Subcutaneous abdominal adipose tissue (tissue), 5 donors: Measurements from ENCODE around the gene CLN6.

ENCODE experiments used
- H3K27ac ChIP-seq: one replicate; pipeline ENCODE4 v1.7.0; 2013; ENCODE audit warnings: low read depth, mild to moderate bottlenecking, inconsistent platforms, low read length, moderate library complexity
- H3K27me3 ChIP-seq, 5 donors: one replicate each; pipeline ENCODE4 v1.7.0; 2013; ENCODE audit warnings: low read length in 5 of 5, inconsistent platforms in 1 of 5; ENCODE audit not compliant: control insufficient read depth in 5 of 5, insufficient read depth in 4 of 5
- H3K36me3 ChIP-seq, 5 donors: one replicate each; pipeline ENCODE4 v1.7.0; 2013; ENCODE audit warnings: low read length in 5 of 5; ENCODE audit not compliant: control insufficient read depth in 5 of 5, insufficient read depth in 5 of 5
- H3K4me1 ChIP-seq, 5 donors: one replicate each; pipeline ENCODE4 v1.7.0; 2013; ENCODE audit warnings: low read length in 5 of 5, mild to moderate bottlenecking in 3 of 5, moderate library complexity in 1 of 5; ENCODE audit not compliant: control insufficient read depth in 5 of 5, insufficient read depth in 5 of 5
- H3K4me3 ChIP-seq, 5 donors: one replicate each; pipeline ENCODE4 v1.7.0; 2013; ENCODE audit warnings: low read length in 5 of 5, low read depth in 1 of 5
- H3K9ac ChIP-seq, 5 donors: one replicate each; pipeline ENCODE4 v1.7.0; 2013; ENCODE audit warnings: low read length in 5 of 5, mild to moderate bottlenecking in 4 of 5, moderate library complexity in 3 of 5
- H3K9me3 ChIP-seq, 5 donors: one replicate each; pipeline ENCODE4 v1.7.0; 2013; ENCODE audit warnings: low read length in 5 of 5; ENCODE audit not compliant: control insufficient read depth in 5 of 5
- donor health status: healthy.
- donor health status: healthy.
- donor health status: healthy.
- donor health status: healthy.
- donor health status: healthy.

Gene CLN6

GRCh38 chr15:68271854-68272471 is 42.4 kb upstream of the CLN6 start:
- H3K4me1 ChIP-seq: peaks cover 2 to 23% (median 14%) of the 10 kb centered on the region in 5 donors
- H3K27me3 ChIP-seq: no peaks in the 10 kb centered on the region
- peak overlapping the region in 1 of 5 donors; percentile 64 for H3K9ac ChIP-seq
- H3K27ac ChIP-seq: no peak overlapping the region
- H3K4me3 ChIP-seq: peak overlapping the region in 1 of 5 donors; percentile 25
- H3K9me3 ChIP-seq: no peaks in the 10 kb centered on the region
- no peaks in the 10 kb centered on the region for H3K36me3 ChIP-seq

- H3K9me3 ChIP-seq: no peaks in the 10 kb centered on the region
- H3K4me3 ChIP-seq: no peak overlapping the region
- H3K9ac ChIP-seq: no peak overlapping the region
- no peaks in the 10 kb centered on the region for H3K36me3 ChIP-seq
- no peak overlapping the region for H3K27ac ChIP-seq
- peaks cover 0 to 13% (median 6%) of the 10 kb centered on the region in 5 donors for H3K4me1 ChIP-seq
- no peaks in the 10 kb centered on the region for H3K27me3 ChIP-seq
Measured at GRCh38 chr15:68268405-68268804, 38.9 kb upstream of the CLN6 start.

DNA sequence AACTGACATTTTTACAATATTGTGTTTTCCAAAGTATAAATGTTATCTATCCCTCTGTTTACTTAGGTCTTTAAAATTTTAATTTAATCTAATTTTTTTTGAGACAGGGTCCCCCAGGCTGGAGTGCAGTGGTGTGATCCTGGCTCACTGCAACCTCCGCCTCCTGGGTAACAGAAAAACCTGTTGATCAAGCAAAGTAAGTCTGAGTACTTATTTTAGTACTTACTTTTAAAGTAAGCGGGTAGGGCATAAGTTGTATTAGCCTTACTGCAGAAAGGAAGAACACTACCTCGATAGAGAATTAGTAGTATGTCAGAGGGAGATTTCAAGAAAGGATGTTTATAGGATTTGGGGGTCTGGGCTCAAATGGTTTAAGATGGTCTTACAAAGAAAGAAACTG is 36.1 kb upstream of the CLN6 start:
- Histone ChIP-seq H3K27ac (no peak overlapping the region), H3K4me3 (no peak overlapping the region), H3K9me3 (no peaks in the 10 kb centered on the region), H3K27me3 (no peaks in the 10 kb centered on the region), H3K36me3 (no peaks in the 10 kb centered on the region), H3K4me1 (no peaks in the 10 kb centered on the region), H3K9ac (no peak overlapping the region)

DNA sequence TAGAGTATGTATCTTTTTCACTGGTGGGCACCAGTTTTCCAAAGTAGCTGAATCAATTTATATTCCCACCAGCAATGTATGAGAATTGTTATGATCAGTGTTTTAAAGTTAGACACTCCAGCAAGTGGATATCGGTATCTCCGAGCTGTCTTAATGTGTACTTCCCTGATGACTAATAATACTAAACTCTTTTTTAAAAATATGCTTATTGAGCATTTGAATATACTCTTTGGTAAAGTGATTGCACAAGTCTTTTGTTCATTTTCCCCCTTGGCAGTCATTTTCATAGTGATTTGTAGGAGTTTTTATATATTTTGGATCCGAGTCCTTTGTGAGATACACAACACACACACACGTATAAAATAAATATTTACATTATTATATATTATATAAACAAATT is 35.6 kb upstream of the CLN6 start:
- Histone ChIP-seq H3K4me1 (no peaks in the 10 kb centered on the region), H3K9me3 (no peaks in the 10 kb centered on the region), H3K27me3 (no peaks in the 10 kb centered on the region), H3K9ac (no peak overlapping the region), H3K4me3 (no peak overlapping the region), H3K36me3 (no peaks in the 10 kb centered on the region), H3K27ac (no peak overlapping the region)

GRCh38 chr15:68264282-68264681 is 34.8 kb upstream of the CLN6 start:
- Histone ChIP-seq H3K9me3 (no peaks in the 10 kb centered on the region), H3K27ac (no peak overlapping the region), H3K36me3 (no peaks in the 10 kb centered on the region), H3K9ac (no peak overlapping the region), H3K4me3 (no peak overlapping the region), H3K27me3 (no peaks in the 10 kb centered on the region), H3K4me1 (no peaks in the 10 kb centered on the region)

DNA sequence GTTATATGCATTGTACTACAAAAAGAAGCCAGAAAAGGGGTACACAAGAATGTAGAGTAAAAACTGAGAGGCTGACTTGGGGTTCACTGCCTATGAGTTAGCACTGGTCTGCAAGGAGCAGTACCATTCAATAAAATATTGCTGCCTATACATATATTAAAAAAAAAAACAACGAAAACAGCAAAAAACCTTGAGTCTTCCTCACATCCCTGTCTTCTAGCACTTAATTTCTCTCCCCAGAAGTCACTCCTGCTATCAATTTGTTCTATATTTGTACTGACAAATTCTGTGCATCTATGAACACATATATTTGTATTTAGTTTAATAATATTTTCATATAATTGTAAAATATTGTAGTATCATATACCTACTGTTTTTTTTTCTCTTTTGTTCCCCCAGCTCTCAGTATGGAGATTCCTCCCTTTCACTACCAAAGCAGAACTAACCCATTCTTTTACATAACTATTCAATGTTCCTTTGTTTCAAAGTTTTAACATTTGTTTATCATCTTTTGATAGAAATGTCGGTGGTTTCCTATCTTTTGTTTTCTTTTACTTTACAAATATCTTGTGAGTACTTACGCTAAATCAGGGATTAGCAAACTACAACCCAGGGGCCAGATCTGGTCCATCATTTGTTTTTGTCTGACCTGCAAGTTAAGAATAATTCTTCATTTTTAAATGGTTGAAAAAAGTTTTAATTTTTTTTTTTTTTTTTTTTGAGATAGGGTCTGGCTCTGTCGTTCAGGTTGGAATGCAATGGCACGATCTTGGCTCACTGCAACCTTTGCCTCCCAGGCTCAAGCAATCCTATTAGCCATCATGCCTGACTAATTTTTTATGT is 33.2 kb upstream of the CLN6 start:
- H3K4me1 ChIP-seq: no peaks in the 10 kb centered on the region
- H3K4me3 ChIP-seq: no peak overlapping the region
- no peaks in the 10 kb centered on the region for H3K36me3 ChIP-seq
- no peaks in the 10 kb centered on the region for H3K27me3 ChIP-seq
- H3K27ac ChIP-seq: no peak overlapping the region
- no peak overlapping the region for H3K9ac ChIP-seq
- no peaks in the 10 kb centered on the region for H3K9me3 ChIP-seq

DNA sequence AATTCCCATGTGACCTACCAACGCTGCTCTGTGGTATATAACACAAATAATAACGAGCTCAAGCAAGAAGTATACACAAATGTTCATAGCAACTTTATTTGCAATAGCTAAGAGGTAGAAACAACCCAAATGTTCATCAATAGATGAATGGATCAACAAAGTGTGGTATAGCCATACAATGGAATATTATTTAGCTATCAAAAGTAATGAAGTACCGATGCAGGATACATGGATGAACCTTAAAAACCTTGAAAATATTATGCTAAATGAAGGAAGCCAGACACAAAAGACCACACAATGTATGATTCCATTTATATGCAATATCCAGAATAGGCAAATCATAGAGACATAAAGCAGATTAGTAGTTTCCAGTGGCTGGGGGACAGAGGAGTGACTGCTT is 32.5 kb upstream of the CLN6 start:
- H3K27me3 ChIP-seq: no peaks in the 10 kb centered on the region
- no peak overlapping the region for H3K27ac ChIP-seq
- no peaks in the 10 kb centered on the region for H3K36me3 ChIP-seq
- H3K4me3 ChIP-seq: no peak overlapping the region
- no peaks in the 10 kb centered on the region for H3K9me3 ChIP-seq
- peaks cover 0 to 6% (median 5%) of the 10 kb centered on the region in 5 donors for H3K4me1 ChIP-seq
- H3K9ac ChIP-seq: no peak overlapping the region

- Histone ChIP-seq H3K9ac (no peak overlapping the region), H3K27ac (no peak overlapping the region), H3K36me3 (no peaks in the 10 kb centered on the region), H3K4me1 (peaks cover 0 to 14% (median 12%) of the 10 kb centered on the region in 5 donors), H3K9me3 (no peaks in the 10 kb centered on the region), H3K27me3 (no peaks in the 10 kb centered on the region), H3K4me3 (no peak overlapping the region)
Measured at GRCh38 chr15:68261241-68261640, 31.7 kb upstream of the CLN6 start.

DNA sequence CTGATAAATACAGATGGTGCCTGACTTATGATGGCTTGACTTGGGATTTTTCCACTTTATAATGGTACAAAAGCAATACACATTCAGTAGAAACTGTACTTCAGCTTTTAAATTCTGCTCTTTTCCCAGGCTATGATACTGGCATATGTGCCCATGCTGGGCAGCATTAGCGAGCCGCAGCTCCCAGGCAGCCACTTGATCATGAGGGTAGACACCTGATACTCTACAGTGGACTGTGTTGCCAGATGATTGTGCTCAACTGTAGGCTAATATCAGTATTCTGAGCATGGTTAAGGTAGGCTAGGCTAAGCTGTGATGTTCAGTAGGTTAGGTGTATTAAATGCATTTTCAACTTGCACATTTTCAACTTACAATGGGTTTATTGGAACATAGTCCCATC is 30.4 kb upstream of the CLN6 start:
- Histone ChIP-seq H3K36me3 (no peaks in the 10 kb centered on the region), H3K27me3 (no peaks in the 10 kb centered on the region), H3K9ac (no peak overlapping the region), H3K4me3 (no peak overlapping the region), H3K27ac (no peak overlapping the region), H3K9me3 (no peaks in the 10 kb centered on the region), H3K4me1 (peaks cover 0 to 16% (median 12%) of the 10 kb centered on the region in 5 donors)

DNA sequence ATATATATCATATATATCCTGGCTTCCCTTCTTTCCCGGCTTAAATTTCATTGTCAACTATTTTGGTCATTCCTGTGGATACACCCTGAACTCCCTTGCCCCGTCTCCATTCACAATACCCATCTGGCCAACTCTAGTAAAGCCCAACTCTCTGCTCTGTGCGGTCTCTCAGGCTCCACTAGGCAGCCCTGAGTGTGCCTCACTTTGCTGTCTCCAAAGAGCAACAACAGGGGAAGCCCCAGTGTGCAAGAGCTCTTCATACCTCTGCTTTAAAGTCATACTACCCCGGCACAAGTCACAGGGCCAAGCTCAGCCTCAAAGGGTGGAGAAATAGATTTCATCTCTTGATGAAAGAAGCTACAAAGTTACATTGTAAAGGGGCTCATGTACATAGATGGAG is 29.2 kb upstream of the CLN6 start:
- Histone ChIP-seq H3K9me3 (no peaks in the 10 kb centered on the region), H3K4me1 (peaks cover 0 to 16% (median 12%) of the 10 kb centered on the region in 5 donors), H3K27me3 (no peaks in the 10 kb centered on the region), H3K9ac (no peak overlapping the region), H3K36me3 (no peaks in the 10 kb centered on the region), H3K4me3 (no peak overlapping the region), H3K27ac (no peak overlapping the region)
